ENCODE data around the gene TOP3A. TPM values are rescaled to one million over a fixed set of nuclear protein-coding genes. Genes with fewer than 3 reads are reported as not detected.

TOP3A gene
- total and polyA plus RNA-seq, 12 donors = 8.2 to 15.6 (median 12.4) TPM

DNA sequence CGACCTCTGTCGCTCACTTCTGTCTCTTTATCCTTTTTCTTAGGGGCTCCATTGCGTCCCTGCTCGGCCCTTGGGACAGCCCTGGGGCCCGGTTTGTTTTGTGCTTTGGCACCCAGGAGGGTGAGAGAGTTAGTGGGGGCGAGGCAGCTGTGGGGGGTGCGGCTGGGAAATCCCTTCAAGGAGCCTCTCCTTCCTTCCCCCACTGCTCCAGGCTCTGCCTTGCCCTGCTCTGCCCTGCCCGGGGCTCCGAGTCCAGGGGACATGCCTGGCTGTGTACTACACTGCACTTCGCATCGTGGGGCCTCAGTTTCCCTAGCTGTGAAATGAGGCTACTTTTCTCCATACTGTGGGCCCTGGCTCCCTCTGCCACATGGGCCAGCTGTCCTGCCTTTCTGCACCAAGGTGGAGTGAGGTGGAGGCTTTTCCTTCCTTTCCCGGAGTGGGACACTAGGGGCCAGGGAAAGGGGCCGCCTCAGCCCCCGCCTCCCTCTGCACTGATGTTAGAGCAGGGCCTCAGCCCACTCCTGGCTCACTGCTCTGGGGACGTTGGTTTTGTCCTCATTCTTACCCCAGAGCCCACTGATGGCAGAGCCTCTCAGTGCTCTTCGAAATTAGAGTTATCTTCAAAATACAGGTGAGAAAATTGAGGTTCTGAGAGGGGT, 88.4 kb downstream of the TOP3A start:
- TF ChIP-seq, protein P1, sequence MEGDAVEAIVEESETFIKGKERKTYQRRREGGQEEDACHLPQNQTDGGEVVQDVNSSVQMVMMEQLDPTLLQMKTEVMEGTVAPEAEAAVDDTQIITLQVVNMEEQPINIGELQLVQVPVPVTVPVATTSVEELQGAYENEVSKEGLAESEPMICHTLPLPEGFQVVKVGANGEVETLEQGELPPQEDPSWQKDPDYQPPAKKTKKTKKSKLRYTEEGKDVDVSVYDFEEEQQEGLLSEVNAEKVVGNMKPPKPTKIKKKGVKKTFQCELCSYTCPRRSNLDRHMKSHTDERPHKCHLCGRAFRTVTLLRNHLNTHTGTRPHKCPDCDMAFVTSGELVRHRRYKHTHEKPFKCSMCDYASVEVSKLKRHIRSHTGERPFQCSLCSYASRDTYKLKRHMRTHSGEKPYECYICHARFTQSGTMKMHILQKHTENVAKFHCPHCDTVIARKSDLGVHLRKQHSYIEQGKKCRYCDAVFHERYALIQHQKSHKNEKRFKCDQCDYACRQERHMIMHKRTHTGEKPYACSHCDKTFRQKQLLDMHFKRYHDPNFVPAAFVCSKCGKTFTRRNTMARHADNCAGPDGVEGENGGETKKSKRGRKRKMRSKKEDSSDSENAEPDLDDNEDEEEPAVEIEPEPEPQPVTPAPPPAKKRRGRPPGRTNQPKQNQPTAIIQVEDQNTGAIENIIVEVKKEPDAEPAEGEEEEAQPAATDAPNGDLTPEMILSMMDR (IDR thresholded peaks at IDR 0.05) = no peak
- intact Hi-C loops (cut with DNase I) = loop anchor here in 3 of 10 donors (5.0 to 10.0 kb wide), 2 partner anchors 88 to 91 kb away; partner anchors contain the start of genes SMCR8 (in 3 of the 3) and TOP3A (in 2 of the 3)
- H3K27me3 ChIP-seq = no peaks in the 10 kb centered on the region
- DNase-seq = no peak
- ATAC-seq = no peak
- peak overlapping the region in 6 of 10 donors; percentile 15 to 73 (median 66) for H3K27ac ChIP-seq
- H3K36me3 ChIP-seq = no peaks in the 10 kb centered on the region
- WGBS, 2 donors = 26 to 29% methylated on average over 16 of the region's 16 CpGs
- peak overlapping the region; percentile 32 to 87 (median 70) for H3K4me3 ChIP-seq
- H3K4me1 ChIP-seq = peaks cover 11 to 29% (median 20%) of the 10 kb centered on the region in 9 donors
- H3K9me3 ChIP-seq = no peaks in the 10 kb centered on the region

DNA sequence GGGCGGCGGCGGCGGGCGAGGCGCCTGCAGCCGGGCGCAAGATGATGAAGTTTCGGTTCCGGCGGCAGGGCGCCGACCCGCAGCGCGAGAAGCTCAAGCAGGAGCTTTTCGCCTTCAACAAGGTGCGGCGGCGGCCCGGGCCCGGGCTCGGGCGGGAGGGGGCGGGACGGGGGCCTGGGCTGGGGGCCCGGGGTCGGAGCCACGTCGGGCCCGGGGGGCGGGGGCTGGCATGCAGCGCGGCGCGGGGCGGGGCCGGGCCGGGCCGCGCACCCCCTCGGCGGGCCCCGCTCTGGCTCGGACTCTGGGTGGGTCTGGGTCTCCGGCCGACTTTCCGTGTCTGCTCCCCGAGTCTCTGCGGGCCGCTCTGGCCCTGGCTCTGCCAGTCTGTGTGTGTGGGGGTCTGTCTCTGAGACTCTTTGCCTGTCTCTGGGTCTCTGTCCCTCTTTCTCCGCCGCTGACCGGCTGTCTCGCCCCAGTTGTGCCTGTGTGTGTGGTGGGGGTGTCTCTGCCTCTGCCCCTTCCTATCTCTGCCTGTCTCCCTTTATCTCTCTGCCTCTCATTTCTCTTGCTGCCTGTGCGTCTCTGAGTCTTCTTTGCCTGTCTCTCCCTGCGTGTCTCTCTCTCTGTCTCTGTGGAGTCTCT, 89.0 kb downstream of the TOP3A start:
- WGBS, 2 donors = 0% methylated on average over 39 to 57 of the region's 57 CpGs
- Histone ChIP-seq H3K27ac (peak overlapping the region in 7 of 10 donors; percentile 15 to 73 (median 65)), H3K4me1 (peaks cover 11 to 29% (median 20%) of the 10 kb centered on the region in 9 donors), H3K4me3 (peak overlapping the region; percentile 32 to 87 (median 70)), H3K9me3 (no peaks in the 10 kb centered on the region), H3K27me3 (no peaks in the 10 kb centered on the region), H3K36me3 (no peaks in the 10 kb centered on the region)
- TF ChIP-seq, protein P1 (IDR thresholded peaks at IDR 0.05) = no peak
- ATAC-seq = peak in 1 of 8 donors; percentile 5
- intact Hi-C loops (cut with DNase I) = loop anchor here in 3 of 10 donors (5.0 to 10.0 kb wide), 2 partner anchors 89 to 92 kb away; partner anchors contain the start of genes SMCR8 (in 3 of the 3) and TOP3A (in 2 of the 3)
- DNase-seq = peak in 1 of 2 donors; percentile 35

GRCh38 chr17:18225121-18225641, 89.6 kb downstream of the TOP3A start, which contains the start of gene LLGL1:
Gene LLGL1 (plus strand): TSS chr17:18225635. CDS start chr17:18225683, 48 bp downstream.
- H3K4me1 ChIP-seq = peaks cover 11 to 29% (median 20%) of the 10 kb centered on the region in 9 donors
- H3K27ac ChIP-seq = peak within 1 kb of the TSS; percentile 15 to 78 (median 64)

More at GRCh38 chr17:18225121-18225641, 89.6 kb downstream of the TOP3A start, which contains the start of gene LLGL1:
- Histone ChIP-seq H3K9me3 (no peaks in the 10 kb centered on the region), H3K27me3 (no peaks in the 10 kb centered on the region), H3K36me3 (no peaks in the 10 kb centered on the region), H3K4me3 (peak within 1 kb of the TSS; percentile 32 to 87 (median 70))
- peak; percentile 95 to 98 for DNase-seq
- WGBS, 2 donors = 1% methylated on average over 57 to 60 of the region's 60 CpGs
- peak; percentile 96 to 98 (median 98) for ATAC-seq
- TF ChIP-seq, protein P1 (IDR thresholded peaks at IDR 0.05) = no peak
- intact Hi-C loops (cut with DNase I) = loop anchor here in 3 of 10 donors (5.0 to 10.0 kb wide), 2 partner anchors 90 to 92 kb away; partner anchors contain the start of genes SMCR8 (in 3 of the 3) and TOP3A (in 2 of the 3)
